Psoas muscle (tissue), 8 donors: ENCODE data around the gene CYYR1. TPM values are rescaled to one million over a fixed set of nuclear protein-coding genes. Genes with fewer than 3 reads are reported as not detected.
A peak's percentile ranks its signal among the peaks of the same experiment; 100 is the strongest.

Experiments used
- ATAC-seq, 4 donors: fragments of 200-7000 bp; cut with Tn5 transposase; one replicate each; pipeline ENCODE4 v1.9.1; 2020; ENCODE audit warnings: moderate library complexity in 3 of 4, mild to moderate bottlenecking in 2 of 4
- DNase-seq, 2 donors: peaks; one replicate each; pipeline ENCODE4 v3.0.0-alpha.2; 2020
- H3K27ac ChIP-seq: fragments of 200-600 bp; one replicate; pipeline ENCODE4 v1.8.0; 2022
- H3K27me3 ChIP-seq, 3 donors: fragments of 200-600 bp in 1 of 3; one replicate each; pipeline versions ENCODE4 v1.6.1 to v1.8.0; 2013 to 2022; ENCODE audit warnings: low read length in 2 of 3, mild to moderate bottlenecking in 2 of 3, moderate library complexity in 1 of 3; ENCODE audit not compliant: insufficient read depth in 3 of 3
- H3K36me3 ChIP-seq, 2 donors: fragments of 200-600 bp in 1 of 2; one replicate each; pipeline versions ENCODE4 v1.6.1 to v1.8.0; 2013 to 2022; ENCODE audit warnings: low read depth in 1 of 2, mild to moderate bottlenecking in 1 of 2, moderate library complexity in 1 of 2; ENCODE audit not compliant: insufficient read depth in 1 of 2
- H3K4me1 ChIP-seq: fragments of 200-600 bp; one replicate; pipeline ENCODE4 v1.8.0; 2022
- H3K4me3 ChIP-seq: fragments of 200-600 bp; one replicate; pipeline ENCODE4 v1.8.0; 2022; ENCODE audit warnings: mild to moderate bottlenecking
- H3K9me3 ChIP-seq: fragments of 200-600 bp; one replicate; pipeline ENCODE4 v1.8.0; 2022
- WGBS, 3 donors: extraction: QIAGEN DNeasy Blood & Tissue Kit; methylation state at CpG; one replicate each; pipeline versions ENCODE4 v1.1.6 to v1.1.7; 2013; 5-methylcytosine and 5-hydroxymethylcytosine counted together
- intact Hi-C, 2 donors: fragments of 100-400 bp; cut with DNase I; formaldehyde crosslinking; loops; one replicate each; pipeline versions ENCODE4 v1.11.0 to v1.14.2; 2022
- long read RNA-seq, 2 donors: library from polyadenylated mRNA; unstranded; transcript quantifications; one replicate each; pipeline ENCODE4 v2.0.0, GENCODE V29; 2021
- polyA plus RNA-seq, 3 donors: library from polyadenylated mRNA; stranded (reverse); fragments of 200-250 nt; gene quantifications; one replicate each; pipeline ENCODE4 v1.2.3, GENCODE V29; 2013
- total RNA-seq, 4 donors: library from RNA; stranded (reverse); fragmentation: NEBNext Ultra II Directional in 2 of 4; extraction: Animal tissue kit (Norgen Biotek cat#: 25700) in 2 of 4; gene quantifications; one replicate each; pipeline versions ENCODE4 v1.2.1 to v1.2.4, GENCODE V29; 2021 to 2023
- TF ChIP-seq, protein P1 (sequence below): fragments of 200-600 bp; IDR thresholded peaks from one replicate; pipeline ENCODE4 v1.8.0; 2022; ENCODE audit warnings: antibody characterized with exemption
- donor health status: healthy with polysubstance abuse.
- donor health status: DM: no; HTN: no; CAD: no; lungs with moderate emphysema.
- donor health status: Bipolar disorder and iron deficiency.
- donor health status: healthy.
- donor health status: DM: yes; HTN: yes; CAD: no.
- donor health status: DM: no; HTN: no; CAD: no.
- donor health status: DM: no; HTN: no; CAD: no.
- donor health status: DM: yes; HTN: yes; CAD: no.

CYYR1 gene
- total RNA-seq (10 to 100 TPM in 1 of 4 donors, 1 to 10 TPM in 3; 7.1 to 20.4 (median 8.4) TPM), polyA plus RNA-seq (10 to 100 TPM in 2 of 3 donors, 1 to 10 TPM in 1; 7.7 to 11.6 (median 10.3) TPM)
- long read RNA-seq, donor 1, transcript CYYR1-201 (4 exons, 3,101 nt), result major isoform, 5 of 14 reads
- long read RNA-seq, donor 1, partial matches to known transcripts, result 0 of 14 reads
- long read RNA-seq, donor 1, other reads (novel, unspliced or antisense), result 9 of 14 reads
- long read RNA-seq, donor 2, transcript CYYR1-201 (4 exons, 3,101 nt), result major isoform, 10 of 26 reads
- long read RNA-seq, donor 2, partial matches to known transcripts, result 2 of 26 reads
- long read RNA-seq, donor 2, other reads (novel, unspliced or antisense), result 14 of 26 reads

DNA sequence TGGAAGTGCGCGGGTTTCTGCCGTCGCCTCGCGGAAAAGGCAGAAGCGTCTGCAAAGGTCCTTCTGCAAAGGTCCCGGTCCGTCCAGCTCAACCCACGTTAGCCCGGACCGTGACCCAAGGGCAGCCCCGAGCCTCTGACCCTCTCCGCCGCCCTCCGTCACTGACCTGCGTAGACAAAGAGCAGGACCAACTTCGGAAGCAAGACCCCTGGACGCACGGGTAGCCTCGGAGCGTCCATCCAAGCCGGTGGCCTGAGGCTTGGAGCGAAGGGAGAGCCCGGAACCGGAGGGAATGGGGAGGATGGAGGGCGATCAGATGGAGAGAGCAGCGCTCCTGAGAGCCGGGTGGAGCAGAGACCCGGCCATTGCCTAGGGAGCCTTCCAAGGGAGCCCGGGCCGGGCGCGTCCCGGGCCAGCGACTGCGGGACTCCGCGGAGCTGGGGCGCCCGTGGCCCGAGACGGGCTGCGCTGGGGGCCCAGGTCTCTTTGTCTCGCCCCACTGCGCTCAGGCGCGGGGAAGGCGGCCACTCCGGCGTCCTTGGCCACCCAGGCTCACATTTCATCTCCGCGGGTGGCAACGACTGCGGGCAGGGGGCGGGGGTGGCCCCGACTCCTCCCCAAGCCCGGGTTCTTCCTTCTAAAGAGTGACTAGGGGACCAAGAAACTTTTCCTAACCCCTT, at the start of gene CYYR1:
Gene CYYR1 (minus strand): TSS at position 585 of the 680 bp plus-strand sequence. CDS start 346 bp downstream, at position 239.
- peak; percentile 30 to 46 for DNase-seq
- intact Hi-C loops, result no loop called here
- 1 to 2% (median 2%) methylated on average over 55 to 58 of the region's 58 CpGs for WGBS, 3 donors

DNA sequence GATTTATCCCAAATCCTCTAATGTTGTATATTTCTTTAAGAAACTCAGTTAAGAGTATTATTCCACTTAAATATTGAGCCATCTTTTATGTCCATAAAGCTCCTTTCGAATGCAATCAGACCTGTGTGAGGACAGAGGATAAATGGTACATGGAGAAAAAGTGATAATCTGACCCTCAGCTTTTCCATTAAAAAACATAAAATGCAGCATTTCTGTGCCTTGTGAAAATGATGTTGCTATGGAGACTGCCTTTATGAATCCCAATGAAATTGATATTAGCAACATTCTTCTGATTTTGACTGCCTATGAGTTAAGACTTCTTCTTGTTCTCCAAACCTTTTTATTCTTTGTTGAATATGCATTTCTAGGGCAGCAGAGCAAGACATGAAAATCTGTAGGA, 44.1 kb upstream of the CYYR1 start:
- ATAC-seq (no peak), DNase-seq (no peak)
- intact Hi-C loops, result no loop called here
- no peaks in the 10 kb centered on the region for H3K4me1 ChIP-seq
- H3K27me3 ChIP-seq, result no peaks in the 10 kb centered on the region
- 24 to 28% (median 27%) methylated on average over 1 of the region's 1 CpG for WGBS, 3 donors
- TF ChIP-seq, protein P1, sequence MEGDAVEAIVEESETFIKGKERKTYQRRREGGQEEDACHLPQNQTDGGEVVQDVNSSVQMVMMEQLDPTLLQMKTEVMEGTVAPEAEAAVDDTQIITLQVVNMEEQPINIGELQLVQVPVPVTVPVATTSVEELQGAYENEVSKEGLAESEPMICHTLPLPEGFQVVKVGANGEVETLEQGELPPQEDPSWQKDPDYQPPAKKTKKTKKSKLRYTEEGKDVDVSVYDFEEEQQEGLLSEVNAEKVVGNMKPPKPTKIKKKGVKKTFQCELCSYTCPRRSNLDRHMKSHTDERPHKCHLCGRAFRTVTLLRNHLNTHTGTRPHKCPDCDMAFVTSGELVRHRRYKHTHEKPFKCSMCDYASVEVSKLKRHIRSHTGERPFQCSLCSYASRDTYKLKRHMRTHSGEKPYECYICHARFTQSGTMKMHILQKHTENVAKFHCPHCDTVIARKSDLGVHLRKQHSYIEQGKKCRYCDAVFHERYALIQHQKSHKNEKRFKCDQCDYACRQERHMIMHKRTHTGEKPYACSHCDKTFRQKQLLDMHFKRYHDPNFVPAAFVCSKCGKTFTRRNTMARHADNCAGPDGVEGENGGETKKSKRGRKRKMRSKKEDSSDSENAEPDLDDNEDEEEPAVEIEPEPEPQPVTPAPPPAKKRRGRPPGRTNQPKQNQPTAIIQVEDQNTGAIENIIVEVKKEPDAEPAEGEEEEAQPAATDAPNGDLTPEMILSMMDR, result no peak
- H3K36me3 ChIP-seq, result no peaks in the 10 kb centered on the region
- H3K27ac ChIP-seq, result no peak overlapping the region
- no peak overlapping the region for H3K4me3 ChIP-seq
- no peaks in the 10 kb centered on the region for H3K9me3 ChIP-seq

More for the DNA sequence above, at the start of gene CYYR1:
- H3K36me3 ChIP-seq, result no peaks in the 10 kb centered on the region
- TF ChIP-seq, protein P1, result no peak
- H3K4me3 ChIP-seq, result peak within 1 kb of the TSS; percentile 63
- H3K4me1 ChIP-seq, result no peaks in the 10 kb centered on the region
- H3K27ac ChIP-seq, result peak within 1 kb of the TSS; percentile 56
- no peak for ATAC-seq
- H3K9me3 ChIP-seq, result no peaks in the 10 kb centered on the region
- peaks cover 0 to 3% (median 2%) of the 10 kb centered on the region in 3 donors for H3K27me3 ChIP-seq

DNA sequence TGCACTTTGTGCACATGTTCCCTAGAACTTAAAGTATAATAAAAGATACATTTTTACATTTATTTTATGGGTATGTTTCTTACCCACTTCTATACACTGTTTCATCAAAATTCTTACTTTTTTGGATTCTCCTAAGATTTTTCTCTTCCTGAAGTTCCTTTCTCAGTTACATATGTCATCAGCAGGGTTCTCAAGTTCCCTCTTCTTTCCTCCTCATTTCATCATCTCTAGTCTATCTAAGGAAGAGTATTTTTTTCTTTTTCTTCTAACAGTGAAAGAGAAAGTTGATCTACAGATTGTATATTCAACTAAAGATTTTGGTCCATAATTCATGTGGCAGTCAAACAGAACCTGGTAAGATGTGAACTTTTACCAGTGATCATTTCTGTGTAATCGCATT, 41.2 kb upstream of the CYYR1 start:
- TF ChIP-seq, protein P1, result no peak
- H3K4me3 ChIP-seq, result no peak overlapping the region
- H3K4me1 ChIP-seq, result no peaks in the 10 kb centered on the region
- no peak overlapping the region for H3K27ac ChIP-seq
- 89 to 92% (median 92%) methylated on average over 1 of the region's 1 CpG for WGBS, 3 donors
- ATAC-seq (no peak), DNase-seq (no peak)
- H3K36me3 ChIP-seq, result no peaks in the 10 kb centered on the region
- H3K27me3 ChIP-seq, result peaks cover 0 to 1% (median 0%) of the 10 kb centered on the region in 3 donors
- H3K9me3 ChIP-seq, result no peaks in the 10 kb centered on the region
- intact Hi-C loops, result no loop called here

DNA sequence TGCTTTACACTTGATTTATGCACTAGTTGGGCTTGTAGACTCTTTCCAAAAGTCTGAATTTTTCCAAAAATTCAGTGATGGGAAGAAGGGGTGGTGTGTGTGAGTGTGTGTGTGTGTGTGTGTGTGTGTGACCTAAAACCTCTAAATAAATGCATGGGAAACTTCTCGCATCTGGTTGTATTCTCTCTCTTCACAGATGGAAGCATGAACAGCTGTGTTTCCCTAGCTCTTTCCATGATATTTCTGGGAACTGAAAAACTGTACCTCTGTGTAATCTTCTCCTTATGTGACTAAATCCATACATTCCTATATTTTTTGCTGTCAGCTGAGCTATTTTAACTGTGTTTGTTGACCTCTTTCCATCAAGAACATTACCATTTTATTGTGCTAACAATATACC, 26.2 kb upstream of the CYYR1 start:
- DNase-seq (no peak), ATAC-seq (no peak)
- intact Hi-C loops, result no loop called here
- Histone ChIP-seq H3K27me3 (no peaks in the 10 kb centered on the region), H3K36me3 (no peaks in the 10 kb centered on the region), H3K4me3 (no peak overlapping the region), H3K27ac (no peak overlapping the region), H3K9me3 (no peaks in the 10 kb centered on the region), H3K4me1 (no peaks in the 10 kb centered on the region)
- TF ChIP-seq, protein P1, result no peak
- 24 to 32% (median 25%) methylated on average over 1 of the region's 1 CpG for WGBS, 3 donors
